Calu3 (cell line): ENCODE data around the gene ASB18. TPM values are rescaled to one million over a fixed set of nuclear protein-coding genes. Genes with fewer than 3 reads are reported as not detected.

Experiments used
- BruUV-seq: library from RNA; stranded (reverse); fragments of 400-500 nt; replicated peaks from 2 replicates; lab custom pipeline; 2021; lab: Mats Ljungman, UMichigan
- CTCF ChIA-PET: fragments of 300-600 bp; sonication (Branson Sonifier 250); formaldehyde crosslinking; loops from one replicate; lab custom pipeline; 2022; ENCODE audit warnings: antibody characterized with exemption; lab: Charles Lee
- DNase-seq: peaks from one replicate; pipeline ENCODE4 v3.0.0; 2022
- H3K27ac Mint-ChIP-seq: one replicate; pipeline ENCODE4 v1.8.0; 2022; ENCODE audit warnings: mixed read lengths; ENCODE audit not compliant: unreplicated experiment
- H3K27me3 Mint-ChIP-seq: one replicate; pipeline ENCODE4 v1.8.0; 2022; ENCODE audit warnings: mixed read lengths; ENCODE audit not compliant: unreplicated experiment
- H3K36me3 Mint-ChIP-seq: one replicate; pipeline ENCODE4 v1.8.0; 2022; ENCODE audit warnings: mild to moderate bottlenecking, moderate library complexity, mixed read lengths; ENCODE audit not compliant: insufficient read depth, unreplicated experiment
- H3K4me1 Mint-ChIP-seq: one replicate; pipeline ENCODE4 v1.8.0; 2022; ENCODE audit warnings: mild to moderate bottlenecking, low read depth, mixed read lengths; ENCODE audit not compliant: unreplicated experiment
- H3K4me3 Mint-ChIP-seq: one replicate; pipeline ENCODE4 v1.8.0; 2022; ENCODE audit warnings: mild to moderate bottlenecking, low read depth, moderate library complexity, mixed read lengths; ENCODE audit not compliant: unreplicated experiment
- H3K9me3 Mint-ChIP-seq: one replicate; pipeline ENCODE4 v1.8.0; 2022; ENCODE audit warnings: low read depth, mixed read lengths; ENCODE audit not compliant: unreplicated experiment
- CTCF ChIP-seq: fragments of 200-600 bp; IDR thresholded peaks from one replicate; pipeline ENCODE4 v1.8.0; 2022; ENCODE audit warnings: antibody characterized with exemption; ENCODE audit not compliant: unreplicated experiment
- intact Hi-C: fragments of 100-400 bp; cut with micrococcal nuclease; formaldehyde crosslinking; loops from one replicate; pipeline ENCODE4 v1.10.0; 2022; ENCODE audit not compliant: unreplicated experiment
- total RNA-seq: library from RNA; stranded (reverse); gene quantifications from 2 replicates; pipeline ENCODE4 v1.2.3, GENCODE V29; 2022

Gene ASB18
- total RNA-seq, 1 experiment from 2014 or later: not detected

DNA sequence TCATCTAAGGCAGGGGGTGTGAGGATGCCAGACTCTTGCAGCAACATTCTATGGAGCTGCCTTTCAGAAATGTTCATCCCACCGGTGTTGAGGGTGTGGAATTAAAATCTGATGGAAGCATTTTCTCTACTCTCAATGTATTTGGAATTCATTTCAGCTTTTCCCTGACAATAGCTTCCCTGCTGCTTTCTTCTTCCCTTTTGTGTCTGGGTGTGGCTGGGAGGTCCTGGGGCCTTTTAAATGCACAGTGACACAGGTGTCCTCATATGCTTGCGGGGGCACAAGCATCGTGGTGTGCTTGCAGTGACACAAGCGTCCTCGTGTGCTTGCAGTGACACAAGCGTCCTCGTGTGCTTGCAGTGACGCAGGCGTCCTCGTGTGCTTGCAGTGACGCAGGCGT, 43.4 kb upstream of the ASB18 start:
- H3K27me3 Mint-ChIP-seq: peaks cover 30% of the 10 kb centered on the region

GRCh38 chr2:236306825-236307540, 42.8 kb upstream of the ASB18 start:
- Mint-ChIP-seq H3K9me3 (no peaks in the 10 kb centered on the region), H3K27ac (no peak overlapping the region), H3K4me1 (no peaks in the 10 kb centered on the region), H3K36me3 (no peaks in the 10 kb centered on the region), H3K27me3 (peaks cover 30% of the 10 kb centered on the region), H3K4me3 (no peak overlapping the region)
- intact Hi-C loops: no loop called here
- no peak for TF ChIP-seq CTCF
- DNase-seq: no peak
- CTCF ChIA-PET: no interaction called here
- BruUV-seq: no TSS peak

More for the DNA sequence above, 43.4 kb upstream of the ASB18 start:
- Mint-ChIP-seq H3K27ac (no peak overlapping the region), H3K36me3 (no peaks in the 10 kb centered on the region), H3K4me3 (no peak overlapping the region), H3K9me3 (no peaks in the 10 kb centered on the region), H3K4me1 (no peaks in the 10 kb centered on the region)
- BruUV-seq: no TSS peak
- intact Hi-C loops: no loop called here
- no peak for TF ChIP-seq CTCF
- CTCF ChIA-PET: no interaction called here
- DNase-seq: no peak

DNA sequence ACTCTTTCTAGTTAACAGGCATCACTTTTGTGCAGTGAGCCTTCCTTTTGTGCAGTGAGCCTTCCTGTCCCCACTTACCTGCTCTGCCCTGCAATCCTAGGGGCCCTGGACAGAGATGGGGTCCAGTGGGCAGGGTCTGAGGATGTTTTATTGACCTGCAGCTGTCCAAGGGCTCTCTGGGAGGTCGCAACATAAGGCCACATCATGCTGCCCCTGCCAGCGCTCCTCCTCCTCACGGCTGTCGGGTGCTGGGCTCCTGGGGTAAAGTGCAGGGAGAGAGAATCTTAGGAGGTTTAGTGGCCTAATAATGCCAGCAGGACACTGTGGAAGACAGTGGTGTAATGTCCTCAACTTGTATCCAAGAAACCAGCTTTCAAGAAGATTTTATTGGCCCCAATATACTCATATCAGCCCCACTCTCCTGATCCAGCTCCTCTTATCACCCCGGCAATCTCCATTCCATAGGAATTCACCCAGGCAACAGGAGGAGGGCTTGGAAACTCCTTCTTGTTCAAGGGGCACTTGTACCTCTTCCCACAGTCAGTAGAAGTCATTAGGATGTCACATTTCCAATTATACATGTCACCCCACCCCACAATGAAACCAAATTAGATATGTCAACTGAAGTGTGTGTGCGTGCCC, 41.9 kb upstream of the ASB18 start:
- no peaks in the 10 kb centered on the region for H3K36me3 Mint-ChIP-seq
- CTCF ChIA-PET: interaction anchor here (0.6 kb wide), 1 partner anchor 171 kb away, joined by 3 read pairs; no protein-coding TSS in a partner anchor
- no peaks in the 10 kb centered on the region for H3K9me3 Mint-ChIP-seq
- intact Hi-C loops: no loop called here
- BruUV-seq: no TSS peak
- H3K27ac Mint-ChIP-seq: no peak overlapping the region
- no peak overlapping the region for H3K4me3 Mint-ChIP-seq
- no peaks in the 10 kb centered on the region for H3K4me1 Mint-ChIP-seq
- no peak for TF ChIP-seq CTCF
- DNase-seq: no peak
- peaks cover 30% of the 10 kb centered on the region for H3K27me3 Mint-ChIP-seq

DNA sequence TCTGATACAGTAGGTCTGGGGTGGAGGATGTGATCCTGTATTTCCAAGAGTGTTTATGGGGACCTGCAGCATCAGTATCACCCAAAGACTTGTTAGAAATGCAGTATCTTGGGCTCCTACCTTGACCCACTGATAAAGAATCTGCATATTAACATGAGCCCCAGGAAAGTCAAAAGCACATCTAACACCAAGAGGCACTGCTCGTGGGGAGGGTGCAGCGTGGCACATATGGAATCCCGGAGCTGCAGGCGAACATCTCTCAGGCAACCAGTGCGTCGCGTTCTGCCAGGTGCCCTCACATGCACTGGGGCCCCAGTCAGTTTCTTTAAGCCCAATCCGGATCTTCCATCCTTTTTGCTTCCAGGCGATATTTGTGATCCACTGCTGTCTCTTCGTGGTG, 41.3 kb upstream of the ASB18 start:
- H3K9me3 Mint-ChIP-seq: no peaks in the 10 kb centered on the region
- intact Hi-C loops: no loop called here
- no peak for DNase-seq
- H3K4me1 Mint-ChIP-seq: no peaks in the 10 kb centered on the region
- H3K27me3 Mint-ChIP-seq: peaks cover 30% of the 10 kb centered on the region
- CTCF ChIA-PET: interaction anchor here (0.6 kb wide), 1 partner anchor 171 kb away, joined by 3 read pairs; no protein-coding TSS in a partner anchor
- H3K36me3 Mint-ChIP-seq: no peaks in the 10 kb centered on the region
- TF ChIP-seq CTCF: no peak
- no peak overlapping the region for H3K4me3 Mint-ChIP-seq
- no peak overlapping the region for H3K27ac Mint-ChIP-seq
- no TSS peak for BruUV-seq
